ENCODE results near the gene NFILZ. TPM values are rescaled to one million over a fixed set of nuclear protein-coding genes. Genes with fewer than 3 reads are reported as not detected.

NFILZ gene
- total and polyA plus RNA-seq, 10 donors = not detected

- peaks cover 0 to 7% (median 4%) of the 10 kb centered on the region in 8 donors for H3K9me3 ChIP-seq
- H3K27me3 ChIP-seq (replicated peaks in 1 of 7) = peaks cover 0 to 50% (median 0%) of the 10 kb centered on the region in 7 donors
- peak overlapping the region in 1 of 8 donors; percentile 51 for H3K4me3 ChIP-seq
- peaks cover 0 to 57% (median 16%) of the 10 kb centered on the region in 6 donors for H3K4me1 ChIP-seq
- H3K27ac ChIP-seq = peak overlapping the region in 6 of 8 donors; percentile 52 to 92 (median 85)
- DNase-seq = no peak
- 64 to 95% (median 89%) methylated on average over 2 of the region's 2 CpGs for WGBS, 5 donors
- intact Hi-C loops (cut with DNase I; ENCODE audit: low total_unique reads) = loop anchor here (5.0 kb wide), 1 partner anchor 289 kb away; no protein-coding TSS in a partner anchor
- no peaks in the 10 kb centered on the region for H3K36me3 ChIP-seq
- TF ChIP-seq POLR2AphosphoS5 (IDR thresholded peaks at IDR 0.05) (no peak), CTCF (IDR thresholded peaks at IDR 0.05 in 8 of 11, conservative IDR thresholded peaks at IDR 0.05 in 3 of 11) (no peak), POLR2A (IDR thresholded peaks at IDR 0.05) (no peak)
These were observed 10.9 kb downstream of the NFILZ start for GRCh38 chr19:8641221-8641907.

- Histone ChIP-seq H3K27ac (peak overlapping the region in 4 of 8 donors; percentile 32 to 92 (median 71)), H3K27me3 (replicated peaks in 1 of 7) (peaks cover 0 to 53% (median 0%) of the 10 kb centered on the region in 7 donors), H3K9me3 (peaks cover 0 to 7% (median 4%) of the 10 kb centered on the region in 8 donors), H3K4me1 (peaks cover 0 to 64% (median 19%) of the 10 kb centered on the region in 6 donors), H3K4me3 (peak overlapping the region in 1 of 8 donors; percentile 51), H3K36me3 (no peaks in the 10 kb centered on the region)
- WGBS, 5 donors = 40 to 48% (median 45%) methylated on average over 4 of the region's 4 CpGs
- TF ChIP-seq POLR2A (IDR thresholded peaks at IDR 0.05) (no peak), CTCF (IDR thresholded peaks at IDR 0.05 in 8 of 11, conservative IDR thresholded peaks at IDR 0.05 in 3 of 11) (peak in 10 of 11 experiments; percentile 47 to 80 (median 66)), POLR2AphosphoS5 (IDR thresholded peaks at IDR 0.05) (no peak)
- intact Hi-C loops (cut with DNase I; ENCODE audit: low total_unique reads) = loop anchor here (5.0 kb wide), 1 partner anchor 290 kb away; no protein-coding TSS in a partner anchor
- DNase-seq = no peak
These were observed 11.6 kb downstream of the NFILZ start for GRCh38 chr19:8641908-8642547.

- Histone ChIP-seq H3K36me3 (no peaks in the 10 kb centered on the region), H3K9me3 (peaks cover 0 to 7% (median 4%) of the 10 kb centered on the region in 8 donors), H3K4me3 (no peak overlapping the region), H3K27me3 (replicated peaks in 1 of 7) (peaks cover 0 to 52% (median 0%) of the 10 kb centered on the region in 7 donors), H3K27ac (peak overlapping the region in 5 of 8 donors; percentile 17 to 92 (median 57)), H3K4me1 (peaks cover 0 to 62% (median 21%) of the 10 kb centered on the region in 6 donors)
- 53 to 72% (median 62%) methylated on average over 5 of the region's 5 CpGs for WGBS, 5 donors
- no peak for TF ChIP-seq POLR2AphosphoS5 (IDR thresholded peaks at IDR 0.05)
- TF ChIP-seq POLR2A (IDR thresholded peaks at IDR 0.05) = no peak
- TF ChIP-seq CTCF (IDR thresholded peaks at IDR 0.05 in 8 of 11, conservative IDR thresholded peaks at IDR 0.05 in 3 of 11) = no peak
- DNase-seq = no peak
- intact Hi-C loops (cut with DNase I; ENCODE audit: low total_unique reads) = loop anchor here (5.0 kb wide), 1 partner anchor 290 kb away; no protein-coding TSS in a partner anchor
These were observed 12.1 kb downstream of the NFILZ start for GRCh38 chr19:8642561-8642960.
